Measurements from ENCODE around the gene KIF5C.

KIF5C gene

DNA sequence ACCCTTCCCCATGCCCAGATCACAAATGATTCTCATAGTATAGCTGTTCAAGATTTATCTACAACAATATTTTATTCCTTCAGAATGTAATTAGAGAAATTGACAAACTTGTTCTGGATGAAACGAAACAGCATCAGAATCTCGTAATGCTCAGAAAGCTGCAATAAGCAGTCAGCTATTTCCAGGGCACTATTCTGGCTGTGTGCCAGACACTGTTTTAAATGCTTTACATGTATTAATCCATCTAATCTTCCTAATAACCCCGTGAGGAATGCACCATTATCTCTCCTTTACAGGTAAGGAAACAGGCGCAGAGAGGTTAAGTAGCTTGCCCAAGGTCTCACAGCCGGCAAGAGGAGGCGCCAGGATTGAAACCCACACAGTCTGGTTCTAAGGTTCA, 153.3 kb downstream of the KIF5C start:
- H3K4me3 ChIP-seq (replicated peaks in 1 of 2; ENCODE audit: low read depth in 2 of 2, low read length in 2 of 2) = no peak overlapping the region
- no peak for DNase-seq (ENCODE audit: low read depth in 2 of 2)
- TF ChIP-seq, protein P1, sequence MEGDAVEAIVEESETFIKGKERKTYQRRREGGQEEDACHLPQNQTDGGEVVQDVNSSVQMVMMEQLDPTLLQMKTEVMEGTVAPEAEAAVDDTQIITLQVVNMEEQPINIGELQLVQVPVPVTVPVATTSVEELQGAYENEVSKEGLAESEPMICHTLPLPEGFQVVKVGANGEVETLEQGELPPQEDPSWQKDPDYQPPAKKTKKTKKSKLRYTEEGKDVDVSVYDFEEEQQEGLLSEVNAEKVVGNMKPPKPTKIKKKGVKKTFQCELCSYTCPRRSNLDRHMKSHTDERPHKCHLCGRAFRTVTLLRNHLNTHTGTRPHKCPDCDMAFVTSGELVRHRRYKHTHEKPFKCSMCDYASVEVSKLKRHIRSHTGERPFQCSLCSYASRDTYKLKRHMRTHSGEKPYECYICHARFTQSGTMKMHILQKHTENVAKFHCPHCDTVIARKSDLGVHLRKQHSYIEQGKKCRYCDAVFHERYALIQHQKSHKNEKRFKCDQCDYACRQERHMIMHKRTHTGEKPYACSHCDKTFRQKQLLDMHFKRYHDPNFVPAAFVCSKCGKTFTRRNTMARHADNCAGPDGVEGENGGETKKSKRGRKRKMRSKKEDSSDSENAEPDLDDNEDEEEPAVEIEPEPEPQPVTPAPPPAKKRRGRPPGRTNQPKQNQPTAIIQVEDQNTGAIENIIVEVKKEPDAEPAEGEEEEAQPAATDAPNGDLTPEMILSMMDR (IDR thresholded peaks at IDR 0.05; ENCODE audit: low read depth, low read length) = no peak

DNA sequence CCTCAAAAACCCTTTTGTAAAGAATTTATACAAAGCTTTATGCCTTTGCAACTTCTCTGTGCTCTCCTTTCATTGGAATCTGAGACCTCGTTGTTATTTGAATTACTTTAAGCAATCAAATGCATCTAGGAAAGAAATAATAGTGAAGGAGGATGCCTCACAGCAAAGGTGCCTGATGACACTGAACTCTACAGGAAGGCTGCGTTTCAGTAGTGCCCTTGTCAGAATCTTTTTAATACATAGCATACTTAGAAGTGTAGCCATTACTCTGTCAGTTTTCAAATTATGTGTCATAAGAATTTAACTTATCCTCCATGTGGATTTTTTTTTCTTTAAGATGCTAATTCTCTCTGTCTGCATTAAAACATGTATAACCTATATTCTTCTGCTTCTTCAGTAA, 153.9 kb downstream of the KIF5C start:
- H3K4me3 ChIP-seq (replicated peaks in 1 of 2; ENCODE audit: low read depth in 2 of 2, low read length in 2 of 2) = no peak overlapping the region
- TF ChIP-seq, protein P1 (IDR thresholded peaks at IDR 0.05; ENCODE audit: low read depth, low read length) = no peak
- DNase-seq (ENCODE audit: low read depth in 2 of 2) = no peak

DNA sequence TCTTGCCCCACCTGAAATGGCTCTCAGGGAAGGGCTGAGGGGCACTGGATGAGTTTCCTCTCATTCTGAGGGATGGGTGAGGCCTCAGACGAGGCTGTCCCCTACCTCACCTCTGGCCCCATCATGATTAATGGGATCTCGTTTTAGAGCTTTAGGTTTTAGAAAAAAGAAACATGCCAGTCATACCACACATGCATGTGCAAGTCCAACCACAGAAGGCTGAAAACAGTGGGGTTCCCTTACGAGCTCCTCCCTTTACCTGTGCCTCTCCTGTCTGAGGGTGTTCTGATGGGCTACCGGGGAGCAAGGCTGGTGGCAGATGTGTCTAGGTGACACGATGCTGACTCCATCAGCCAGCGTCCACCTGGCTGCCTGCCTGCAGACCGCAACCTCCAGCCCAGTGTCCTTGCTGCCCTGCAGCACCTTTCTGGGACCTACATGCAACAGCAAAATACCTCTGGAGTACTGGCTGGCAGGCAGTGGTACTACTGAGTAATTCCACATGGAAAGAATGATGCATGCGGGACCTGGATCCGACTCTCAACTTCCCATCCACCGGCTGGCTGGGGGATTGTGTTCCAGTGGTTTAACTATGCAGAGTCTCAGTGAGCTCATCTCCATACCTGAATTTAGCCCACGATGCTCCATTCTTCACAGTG, 154.4 kb downstream of the KIF5C start:
- H3K4me3 ChIP-seq (replicated peaks in 1 of 2; ENCODE audit: low read depth in 2 of 2, low read length in 2 of 2) = no peak overlapping the region
- TF ChIP-seq, protein P1 (IDR thresholded peaks at IDR 0.05; ENCODE audit: low read depth, low read length) = no peak
- no peak for DNase-seq (ENCODE audit: low read depth in 2 of 2)

DNA sequence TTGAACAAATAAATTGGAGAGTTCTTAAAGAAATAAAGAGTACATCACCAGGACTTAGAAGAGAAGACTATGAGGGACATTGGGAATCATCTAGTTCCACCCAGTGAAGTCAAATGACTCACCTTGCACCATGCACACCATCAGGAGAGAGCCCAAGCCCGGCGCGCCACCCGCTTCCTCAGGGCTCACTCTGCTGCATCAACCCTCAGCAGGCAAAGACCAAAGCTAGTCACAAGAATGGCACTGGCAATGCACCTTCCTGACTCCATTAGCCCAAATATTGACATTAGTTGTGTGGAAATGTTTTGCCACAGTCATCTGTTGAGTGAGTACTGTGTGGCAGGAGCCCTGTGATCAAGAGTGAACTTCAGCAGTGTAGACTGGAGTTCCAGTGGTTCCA, 156.4 kb downstream of the KIF5C start:
- no peak for DNase-seq (ENCODE audit: low read depth in 2 of 2)
- TF ChIP-seq, protein P1 (IDR thresholded peaks at IDR 0.05; ENCODE audit: low read depth, low read length) = no peak
- no peak overlapping the region for H3K4me3 ChIP-seq (replicated peaks in 1 of 2; ENCODE audit: low read depth in 2 of 2, low read length in 2 of 2)

DNA sequence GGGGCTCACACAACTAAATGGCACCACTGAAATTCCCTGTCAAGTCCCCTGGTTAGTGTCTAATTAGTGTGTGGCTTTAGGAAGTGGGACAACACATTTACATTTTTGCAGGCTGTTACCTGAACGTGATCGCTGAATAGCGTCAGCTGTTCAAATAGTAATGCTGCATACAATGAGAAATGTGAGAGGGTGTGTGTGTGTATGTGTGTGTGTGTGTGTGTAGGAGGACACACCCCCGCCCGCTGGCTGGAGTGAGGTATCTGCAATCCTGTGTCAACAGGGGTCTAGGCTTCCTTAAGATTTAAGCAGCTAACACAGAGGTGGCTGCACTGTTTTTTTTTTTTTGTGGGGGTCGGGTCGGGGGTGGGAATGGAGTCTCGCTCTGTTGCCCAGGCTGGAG, 158.7 kb downstream of the KIF5C start:
- no peak for DNase-seq (ENCODE audit: low read depth in 2 of 2)
- TF ChIP-seq, protein P1 (IDR thresholded peaks at IDR 0.05; ENCODE audit: low read depth, low read length) = no peak
- no peak overlapping the region for H3K4me3 ChIP-seq (replicated peaks in 1 of 2; ENCODE audit: low read depth in 2 of 2, low read length in 2 of 2)

DNA sequence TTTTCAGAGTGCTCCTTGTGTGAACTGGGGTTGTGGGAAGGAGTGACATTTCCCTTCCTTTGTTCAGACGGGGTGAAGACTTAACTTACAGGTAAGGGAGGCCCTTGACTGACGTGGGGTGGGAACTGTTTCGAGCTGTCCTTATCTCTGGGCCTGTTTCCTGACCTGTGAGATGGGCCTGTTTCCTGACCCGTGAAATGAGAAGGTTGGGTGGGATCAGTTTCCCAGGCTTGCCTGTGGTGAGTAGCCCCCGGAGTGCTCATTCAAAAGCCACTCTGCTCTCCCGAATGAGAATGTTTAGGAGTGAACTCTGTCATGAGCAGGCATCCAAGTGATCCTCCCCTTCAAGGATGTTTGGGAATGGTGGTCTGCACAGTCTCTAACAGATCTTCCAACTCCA, 159.4 kb downstream of the KIF5C start:
- no peak for DNase-seq (ENCODE audit: low read depth in 2 of 2)
- H3K4me3 ChIP-seq (replicated peaks in 1 of 2; ENCODE audit: low read depth in 2 of 2, low read length in 2 of 2) = no peak overlapping the region
- TF ChIP-seq, protein P1 (IDR thresholded peaks at IDR 0.05; ENCODE audit: low read depth, low read length) = no peak

Data from cardiac fibroblast (primary cell).